Measurements from ENCODE around the gene FLYWCH1. TPM values are rescaled to one million over a fixed set of nuclear protein-coding genes. Genes with fewer than 3 reads are reported as not detected.

FLYWCH1 gene
- polyA plus RNA-seq, 3 donors: 5.0 to 42.7 (median 7.1) TPM

- no peak for TF ChIP-seq CTCF (IDR thresholded peaks at IDR 0.05)
- Mint-ChIP-seq H3K9me3 (no peaks in the 10 kb centered on the region), H3K27me3 (ENCODE audit: low read depth in 3 of 3) (peaks cover 0 to 2% (median 0%) of the 10 kb centered on the region in 3 donors), H3K27ac (peak overlapping the region in 2 of 7 donors; percentile 33 to 50), H3K4me3 (no peak overlapping the region), H3K36me3 (peaks cover 5% of the 10 kb centered on the region in 2 donors), H3K4me1 (peaks cover 6% of the 10 kb centered on the region)
- Histone ChIP-seq H3K27me3 (ENCODE audit: control insufficient read depth in 2 of 2, insufficient read depth in 2 of 2, low read length in 2 of 2) (no peaks in the 10 kb centered on the region), H2AFZ (ENCODE audit: insufficient read depth, low read depth, low read length, poor library complexity, severe bottlenecking) (no peak overlapping the region), H3K4me2 (replicated peaks; ENCODE audit: extremely low read depth, low read length, poor library complexity, severe bottlenecking) (no peak overlapping the region), H3K27ac (ENCODE audit: low read depth in 1 of 2, low read length in 2 of 2) (no peak overlapping the region), H3K36me3 (replicated peaks in 1 of 2; ENCODE audit: control insufficient read depth in 1 of 2, insufficient read depth in 2 of 2, low read length in 2 of 2) (peaks cover 9 to 10% of the 10 kb centered on the region in 2 donors), H3K9ac (ENCODE audit: insufficient read depth, low read length, poor library complexity, severe bottlenecking) (no peak overlapping the region), H3K9me3 (replicated peaks in 1 of 2; ENCODE audit: control insufficient read depth in 1 of 2, insufficient read depth in 1 of 2, low read length in 2 of 2) (no peaks in the 10 kb centered on the region), H3K4me1 (ENCODE audit: control insufficient read depth in 1 of 2, insufficient read depth in 2 of 2, low read length in 2 of 2) (peaks cover 4 to 9% of the 10 kb centered on the region in 2 donors), H3K4me3 (replicated peaks in 1 of 3; ENCODE audit: low read depth in 2 of 3, low read length in 3 of 3) (no peak overlapping the region), H3K79me2 (ENCODE audit: insufficient read depth, low read length) (no peaks in the 10 kb centered on the region), H4K20me1 (ENCODE audit: insufficient read depth, low read length) (no peaks in the 10 kb centered on the region)
- intact Hi-C loops (cut with micrococcal nuclease): no loop called here
- WGBS (ENCODE audit: insufficient coverage): 98% methylated on average over 7 of the region's 13 CpGs
- DNase-seq: no peak
These were observed 12.1 kb upstream of the FLYWCH1 start for GRCh38 chr16:2899564-2900072.

- no peak overlapping the region for H3K4me3 Mint-ChIP-seq
- WGBS (ENCODE audit: insufficient coverage): 97% methylated on average over 13 of the region's 15 CpGs
- intact Hi-C loops (cut with micrococcal nuclease): no loop called here
These were observed 11.1 kb upstream of the FLYWCH1 start for GRCh38 chr16:2900526-2901075.

More at GRCh38 chr16:2900526-2901075, 11.1 kb upstream of the FLYWCH1 start:
- Histone ChIP-seq H3K36me3 (replicated peaks in 1 of 2; ENCODE audit: control insufficient read depth in 1 of 2, insufficient read depth in 2 of 2, low read length in 2 of 2) (peaks cover 9 to 10% of the 10 kb centered on the region in 2 donors), H4K20me1 (ENCODE audit: insufficient read depth, low read length) (no peaks in the 10 kb centered on the region), H3K9ac (ENCODE audit: insufficient read depth, low read length, poor library complexity, severe bottlenecking) (no peak overlapping the region), H3K4me2 (replicated peaks; ENCODE audit: extremely low read depth, low read length, poor library complexity, severe bottlenecking) (no peak overlapping the region), H2AFZ (ENCODE audit: insufficient read depth, low read depth, low read length, poor library complexity, severe bottlenecking) (no peak overlapping the region), H3K79me2 (ENCODE audit: insufficient read depth, low read length) (no peaks in the 10 kb centered on the region), H3K4me1 (ENCODE audit: control insufficient read depth in 1 of 2, insufficient read depth in 2 of 2, low read length in 2 of 2) (peaks cover 8 to 15% of the 10 kb centered on the region in 2 donors), H3K9me3 (replicated peaks in 1 of 2; ENCODE audit: control insufficient read depth in 1 of 2, insufficient read depth in 1 of 2, low read length in 2 of 2) (no peaks in the 10 kb centered on the region), H3K27ac (ENCODE audit: low read depth in 1 of 2, low read length in 2 of 2) (no peak overlapping the region), H3K4me3 (replicated peaks in 1 of 3; ENCODE audit: low read depth in 2 of 3, low read length in 3 of 3) (no peak overlapping the region), H3K27me3 (ENCODE audit: control insufficient read depth in 2 of 2, insufficient read depth in 2 of 2, low read length in 2 of 2) (no peaks in the 10 kb centered on the region)
- peaks cover 5% of the 10 kb centered on the region in 2 donors for H3K36me3 Mint-ChIP-seq
- peaks cover 7% of the 10 kb centered on the region for H3K4me1 Mint-ChIP-seq
- H3K27me3 Mint-ChIP-seq (ENCODE audit: low read depth in 3 of 3): peaks cover 0 to 2% (median 0%) of the 10 kb centered on the region in 3 donors
- DNase-seq: no peak
- TF ChIP-seq CTCF (IDR thresholded peaks at IDR 0.05): no peak
- no peaks in the 10 kb centered on the region for H3K9me3 Mint-ChIP-seq
- peak overlapping the region in 1 of 7 donors; percentile 47 for H3K27ac Mint-ChIP-seq

Data from CD14-positive monocyte (primary cell).